ENCODE data around the gene TMIE.

DNA sequence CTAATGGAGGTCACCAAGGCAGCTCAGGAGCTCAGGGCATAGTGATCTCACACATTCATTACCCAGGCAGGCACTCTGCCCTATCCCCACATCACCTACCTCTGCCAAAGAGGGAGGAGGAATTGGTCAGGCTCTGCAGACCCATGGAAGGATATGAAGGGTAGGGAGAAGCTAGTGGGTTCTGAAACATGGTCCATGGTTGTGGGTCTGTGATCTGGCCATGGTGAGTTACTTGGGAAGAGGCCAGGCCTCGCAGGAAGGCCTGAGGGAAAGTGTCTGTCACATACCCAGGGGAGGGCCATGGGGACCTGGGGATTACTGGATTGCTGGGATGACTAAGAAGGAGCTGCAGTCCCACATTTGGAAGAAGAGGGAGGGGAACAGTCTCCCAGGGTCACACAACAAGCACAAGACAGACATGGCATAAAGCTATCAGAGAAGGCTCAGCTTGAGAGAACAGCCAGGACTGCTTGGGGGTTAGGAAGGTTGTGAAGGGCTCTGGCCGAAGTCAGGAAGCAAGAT, 17.9 kb downstream of the TMIE start:
- no peak for TF ChIP-seq POLR2AphosphoS5 (IDR thresholded peaks at IDR 0.05; ENCODE audit: low read depth, low read length)
- TF ChIP-seq, protein P1, sequence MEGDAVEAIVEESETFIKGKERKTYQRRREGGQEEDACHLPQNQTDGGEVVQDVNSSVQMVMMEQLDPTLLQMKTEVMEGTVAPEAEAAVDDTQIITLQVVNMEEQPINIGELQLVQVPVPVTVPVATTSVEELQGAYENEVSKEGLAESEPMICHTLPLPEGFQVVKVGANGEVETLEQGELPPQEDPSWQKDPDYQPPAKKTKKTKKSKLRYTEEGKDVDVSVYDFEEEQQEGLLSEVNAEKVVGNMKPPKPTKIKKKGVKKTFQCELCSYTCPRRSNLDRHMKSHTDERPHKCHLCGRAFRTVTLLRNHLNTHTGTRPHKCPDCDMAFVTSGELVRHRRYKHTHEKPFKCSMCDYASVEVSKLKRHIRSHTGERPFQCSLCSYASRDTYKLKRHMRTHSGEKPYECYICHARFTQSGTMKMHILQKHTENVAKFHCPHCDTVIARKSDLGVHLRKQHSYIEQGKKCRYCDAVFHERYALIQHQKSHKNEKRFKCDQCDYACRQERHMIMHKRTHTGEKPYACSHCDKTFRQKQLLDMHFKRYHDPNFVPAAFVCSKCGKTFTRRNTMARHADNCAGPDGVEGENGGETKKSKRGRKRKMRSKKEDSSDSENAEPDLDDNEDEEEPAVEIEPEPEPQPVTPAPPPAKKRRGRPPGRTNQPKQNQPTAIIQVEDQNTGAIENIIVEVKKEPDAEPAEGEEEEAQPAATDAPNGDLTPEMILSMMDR (IDR thresholded peaks at IDR 0.05) = no peak
